PFSK-1 (cell line): ENCODE measurements around the gene CYFIP2.

Source experiments
- FOXP2 ChIP-seq: optimal IDR thresholded peaks from 2 replicates; pipeline ENCODE3; 2011; ENCODE audit warnings: borderline replicate concordance, control low read depth, inconsistent platforms; ENCODE audit not compliant: insufficient read depth; ENCODE audit errors: extremely low read length, extremely low read depth
- POLR2AphosphoS5 ChIP-seq: IDR thresholded peaks from 2 replicates; pipeline ENCODE4 v1.6.1; 2012; ENCODE audit warnings: low read depth, mild to moderate bottlenecking, control low read depth, low read length, moderate library complexity
- REST ChIP-seq, 2 experiments: IDR thresholded peaks; 2 replicates each; pipeline versions ENCODE4 v1.6.1 to v1.8.0; 2011 to 2012; ENCODE audit warnings: low read depth in 2 of 2, low read length in 2 of 2, control low read depth in 1 of 2, inconsistent platforms in 1 of 2, mild to moderate bottlenecking in 1 of 2, moderate library complexity in 1 of 2; ENCODE audit not compliant: insufficient read depth in 1 of 2
- SIN3A ChIP-seq: IDR thresholded peaks from 2 replicates; pipeline ENCODE4 v1.6.1; 2012; ENCODE audit warnings: mild to moderate bottlenecking, low read length, moderate library complexity, borderline replicate concordance; ENCODE audit not compliant: insufficient read depth
- TAF1 ChIP-seq: IDR thresholded peaks from 2 replicates; pipeline ENCODE4 v1.6.1; 2012; ENCODE audit warnings: low read length, control low read depth, borderline replicate concordance; ENCODE audit not compliant: insufficient read depth

The CYFIP2 gene

GRCh38 chr5:157248821-157249470 lies 17.0 kb upstream of the CYFIP2 start:
- TF ChIP-seq REST (IDR thresholded peaks at IDR 0.05; ENCODE audit: insufficient read depth in 1 of 2, low read depth in 2 of 2, low read length in 2 of 2) (no peak), SIN3A (no peak), TAF1 (no peak), FOXP2 (no peak), POLR2AphosphoS5 (no peak)

- TF ChIP-seq REST (IDR thresholded peaks at IDR 0.05; ENCODE audit: insufficient read depth in 1 of 2, low read depth in 2 of 2, low read length in 2 of 2) (no peak), SIN3A (no peak), POLR2AphosphoS5 (no peak), FOXP2 (no peak), TAF1 (no peak)
Measured at GRCh38 chr5:157252711-157253465, 13.0 kb upstream of the CYFIP2 start.

DNA sequence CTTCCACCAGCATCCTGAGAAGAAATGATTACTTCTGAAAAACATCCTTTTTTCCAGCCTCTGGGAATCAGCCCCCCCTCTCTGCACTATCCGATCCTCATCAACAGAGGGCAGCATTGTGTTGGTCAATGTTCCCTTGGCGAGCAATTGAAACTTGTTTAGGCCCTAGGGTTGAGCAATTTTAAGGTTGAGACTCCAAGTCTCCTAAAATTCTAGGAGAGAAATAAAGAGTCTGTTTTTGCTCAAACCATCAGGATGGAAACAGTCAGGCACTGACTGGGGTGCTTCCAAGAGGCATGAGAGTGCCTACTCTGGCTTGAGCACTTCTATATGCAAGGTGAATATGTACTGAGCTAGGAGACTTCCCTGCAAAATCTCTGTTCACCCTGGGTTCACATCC lies 12.4 kb upstream of the CYFIP2 start:
- TF ChIP-seq REST (IDR thresholded peaks at IDR 0.05; ENCODE audit: insufficient read depth in 1 of 2, low read depth in 2 of 2, low read length in 2 of 2): no peak

GRCh38 chr5:157258450-157258849 lies 7.5 kb upstream of the CYFIP2 start:
- no peak for TF ChIP-seq SIN3A
- TF ChIP-seq TAF1: no peak
- no peak for TF ChIP-seq POLR2AphosphoS5
- no peak for TF ChIP-seq FOXP2
- TF ChIP-seq REST (IDR thresholded peaks at IDR 0.05; ENCODE audit: insufficient read depth in 1 of 2, low read depth in 2 of 2, low read length in 2 of 2): no peak

DNA sequence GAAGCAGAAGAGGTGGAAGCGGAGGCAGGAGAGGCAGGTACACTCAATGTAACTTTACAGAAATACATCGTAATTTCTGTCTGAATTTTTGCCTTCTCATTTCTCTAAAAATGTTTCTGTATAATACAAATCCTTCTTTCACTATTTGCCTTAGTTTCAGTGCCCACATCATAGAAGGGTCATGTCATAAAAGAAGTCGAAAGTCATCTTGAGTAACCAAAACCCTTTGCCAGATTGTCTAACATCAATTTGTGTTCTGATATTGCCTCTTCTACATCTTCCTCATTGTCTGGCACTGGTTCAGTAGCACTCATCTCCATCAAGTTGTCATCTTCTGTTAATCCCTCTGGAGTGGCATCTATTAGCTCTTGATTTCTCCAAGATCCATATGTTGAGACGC lies 6.2 kb upstream of the CYFIP2 start:
- TF ChIP-seq SIN3A (no peak), REST (IDR thresholded peaks at IDR 0.05; ENCODE audit: insufficient read depth in 1 of 2, low read depth in 2 of 2, low read length in 2 of 2) (no peak), FOXP2 (no peak), TAF1 (no peak), POLR2AphosphoS5 (no peak)
